Fibroblast of peridontal ligament (primary cell): ENCODE measurements around the gene SUGCT.
A peak's percentile ranks its signal among the peaks of the same experiment; 100 is the strongest.
"Not testable (repeated sequence)": the region's sequence is repeated elsewhere in the genome, so short reads cannot be mapped to it uniquely, and the experiment has no call there.

ENCODE experiments used
- DNase-seq: peaks from one replicate; pipeline ENCODE4 v3.0.0-alpha.2; 2010; ENCODE audit errors: extremely low read depth

The SUGCT gene

DNA sequence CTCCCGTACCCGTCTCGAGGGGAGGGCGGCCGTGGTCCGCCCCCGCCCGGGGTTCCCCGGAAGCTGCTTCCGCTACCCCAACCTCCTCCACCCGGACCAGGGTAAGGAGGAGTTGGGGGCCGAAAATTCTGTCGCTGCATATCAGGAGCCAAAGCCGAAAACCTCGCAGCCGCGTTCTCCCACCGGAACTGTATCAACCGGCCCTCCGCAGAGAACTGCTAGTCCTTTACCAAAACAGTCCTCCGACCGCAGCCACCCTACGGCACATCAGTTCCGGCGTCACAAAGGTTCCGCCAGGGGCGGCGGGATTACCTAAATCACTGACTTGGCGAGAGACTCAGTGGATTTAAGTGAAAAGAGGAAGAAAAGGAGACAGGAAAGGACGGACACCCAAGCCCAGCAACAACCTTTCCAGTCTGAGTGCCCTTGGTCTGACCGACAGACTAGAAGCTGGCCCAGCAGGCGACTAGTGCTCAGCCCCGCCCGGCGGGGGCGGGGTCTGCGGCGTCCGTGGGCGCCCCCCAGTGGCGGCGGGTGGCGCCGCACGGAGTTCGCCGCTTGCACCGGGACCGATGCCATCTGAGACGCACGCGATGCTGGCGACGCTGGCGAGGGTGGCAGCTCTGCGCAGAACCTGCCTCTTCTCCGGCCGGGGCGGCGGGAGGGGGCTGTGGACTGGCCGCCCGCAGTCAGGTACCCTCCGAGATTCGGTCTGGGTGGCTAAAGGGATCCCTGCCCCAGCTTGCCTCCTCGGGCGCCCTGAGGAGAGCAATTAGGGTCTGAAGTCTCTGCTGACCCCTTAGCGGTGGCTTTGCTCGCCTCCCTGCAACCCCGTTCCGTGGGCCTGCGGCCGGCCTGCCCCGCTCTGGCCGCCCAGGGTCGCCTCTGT, at the start of gene SUGCT, which contains the start of gene MPLKIP:
Gene SUGCT, plus strand, starts transcription at position 578 of the 889 bp plus-strand sequence.
Gene MPLKIP, minus strand, starts transcription at position 195 of the 889 bp plus-strand sequence. Its CDS starts 55 bp downstream, at position 140.
- peak; percentile 92 for DNase-seq

DNA sequence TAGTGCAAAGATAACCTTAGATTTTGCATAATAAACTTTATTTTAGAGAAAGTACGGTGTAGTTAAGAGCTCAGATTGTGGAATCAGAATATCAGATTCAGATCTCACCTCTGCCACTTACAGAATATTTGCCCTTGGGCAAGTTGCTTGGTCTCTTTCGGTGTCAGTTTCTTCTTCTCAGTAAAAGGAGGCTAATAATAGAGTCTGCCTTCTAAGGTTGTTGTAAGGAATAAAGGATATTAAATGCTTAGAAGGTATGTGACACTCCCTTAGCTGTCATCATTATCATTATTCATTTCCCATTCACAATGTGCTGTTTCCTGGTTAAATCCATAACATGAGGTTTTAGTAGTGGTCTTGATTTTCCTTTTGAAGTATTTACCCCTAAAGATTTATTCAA, 42.6 kb upstream of the SUGCT start:
- no peak for DNase-seq

DNA sequence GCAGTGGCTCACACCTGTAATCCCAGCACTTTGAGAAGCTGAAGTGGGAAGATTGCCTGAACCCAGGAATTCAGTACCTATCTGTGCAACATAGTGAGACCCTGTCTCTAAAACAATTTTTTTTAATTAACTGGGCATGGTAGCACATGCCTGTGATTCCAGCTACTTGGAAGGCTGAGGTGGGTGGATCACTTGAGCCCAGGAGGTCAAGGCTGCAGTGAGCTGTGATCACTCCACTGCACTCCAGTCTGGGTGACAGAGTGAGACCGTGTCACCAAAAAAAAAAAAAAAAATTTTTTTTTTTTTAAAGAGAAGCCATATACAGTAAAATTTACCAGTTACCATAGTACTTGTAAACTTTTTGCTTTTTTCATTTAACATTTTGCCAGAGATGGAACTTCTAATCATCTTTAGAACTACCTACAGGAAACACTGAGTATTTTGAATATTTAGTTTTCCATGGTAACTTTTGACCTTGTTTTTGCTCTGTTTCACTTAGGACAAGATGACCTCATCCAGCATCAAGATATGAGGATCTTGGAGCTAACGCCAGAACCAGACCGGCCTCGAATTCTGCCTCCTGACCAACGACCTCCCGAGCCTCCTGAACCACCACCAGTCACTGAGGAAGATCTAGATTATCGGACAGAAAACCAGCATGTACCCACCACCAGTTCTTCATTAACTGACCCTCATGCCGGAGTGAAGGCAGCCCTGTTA, 41.0 kb upstream of the SUGCT start:
- DNase-seq, result no peak

DNA sequence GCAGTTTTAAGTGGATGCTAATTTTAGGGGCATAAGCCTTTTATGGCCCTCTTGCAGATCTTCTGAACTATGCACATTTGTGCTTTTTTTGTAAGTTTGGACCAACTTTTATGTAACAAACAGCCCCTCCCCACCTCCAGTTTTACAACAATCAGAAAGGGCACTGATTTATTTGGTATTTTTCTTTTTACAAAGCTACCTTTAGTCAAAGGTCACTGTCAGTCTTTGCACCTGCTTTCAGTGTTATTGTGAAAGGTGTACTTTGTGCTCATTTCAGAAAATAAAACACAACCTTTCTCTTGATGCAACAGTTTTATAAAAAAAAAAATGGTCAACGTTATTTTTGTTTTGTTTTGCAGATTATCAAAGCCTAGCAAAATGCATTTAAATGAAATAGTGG, 39.6 kb upstream of the SUGCT start:
- DNase-seq, result no peak

- no peak for DNase-seq
These were observed 39.0 kb upstream of the SUGCT start for GRCh38 chr7:40095695-40096327.

DNA sequence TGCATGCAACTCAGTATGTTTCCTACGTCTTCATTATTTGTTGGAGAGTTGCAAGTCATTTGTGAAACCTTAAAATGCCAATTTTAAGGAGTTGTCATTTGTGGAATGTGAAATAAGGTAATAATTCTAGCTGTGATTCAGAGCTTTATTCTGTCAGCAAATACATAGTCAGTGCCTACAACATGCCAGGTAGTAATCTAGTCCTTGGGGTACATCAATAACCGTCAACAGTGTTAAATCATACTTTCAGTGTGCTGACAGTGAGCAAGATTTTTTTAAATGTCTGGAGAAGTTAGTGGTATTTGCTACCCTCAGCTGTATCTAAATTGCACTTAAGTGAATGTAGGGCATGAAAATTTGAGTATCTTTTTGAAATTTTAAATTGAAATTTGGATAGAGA, 37.1 kb upstream of the SUGCT start:
- DNase-seq, result no peak

DNA sequence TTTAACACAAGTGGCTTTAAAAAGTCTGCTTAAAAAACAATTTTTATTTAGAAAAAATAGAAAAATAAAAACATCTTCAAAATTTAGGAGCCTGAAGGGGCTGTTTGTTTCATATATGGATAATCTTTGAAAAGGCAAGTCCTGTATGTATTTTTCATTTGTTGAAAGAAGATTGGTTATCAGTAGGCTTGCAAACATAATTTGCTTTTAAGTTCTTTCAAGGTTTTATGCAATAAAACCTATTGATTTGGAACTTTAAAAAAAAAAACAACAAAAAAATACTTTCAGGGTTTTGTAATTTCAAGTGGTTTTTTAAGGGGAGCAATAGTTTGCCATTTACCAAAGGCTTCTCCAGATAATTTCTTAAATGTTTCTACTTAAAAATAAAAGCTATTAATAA, 36.0 kb upstream of the SUGCT start:
- DNase-seq, result no peak

DNA sequence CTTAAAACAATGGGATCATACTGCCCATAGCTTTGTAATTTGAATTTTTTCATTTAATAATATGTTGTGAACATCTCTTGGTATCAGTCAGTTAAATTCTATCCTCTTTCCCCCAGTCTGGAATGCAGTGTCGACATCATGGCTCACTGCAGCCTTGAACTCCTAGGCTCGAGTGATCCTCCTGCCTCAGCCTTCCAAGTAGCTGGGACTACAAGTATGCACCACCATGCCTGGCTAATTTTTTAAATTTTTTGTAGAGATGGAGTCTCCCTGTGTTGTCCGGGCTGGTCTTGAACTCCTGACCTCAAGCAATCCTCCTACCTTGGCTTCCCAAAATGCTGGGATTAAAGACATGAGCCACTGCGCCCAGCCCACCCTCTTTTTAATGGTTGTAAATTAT, 35.0 kb upstream of the SUGCT start:
- DNase-seq, result no peak

GRCh38 chr7:40101201-40101600, 33.6 kb upstream of the SUGCT start:
- no peak for DNase-seq

DNA sequence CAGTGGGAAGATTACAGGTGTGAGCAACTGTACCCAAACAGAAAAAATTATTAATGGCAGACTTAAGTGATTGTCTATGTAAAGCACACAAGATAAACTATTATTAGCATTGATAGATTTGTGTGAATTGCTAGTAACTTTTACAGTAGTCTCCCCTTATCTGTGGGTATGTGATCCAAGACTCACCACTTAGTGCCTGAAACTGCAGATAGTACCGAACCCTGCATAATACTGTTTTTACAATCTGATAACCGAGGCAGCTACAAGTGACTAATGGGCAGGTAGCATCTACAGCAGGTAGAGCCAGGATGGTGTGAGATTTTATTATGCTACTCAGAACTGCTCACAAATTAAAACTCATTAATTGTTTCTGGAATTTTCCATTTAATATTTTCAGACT, 31.9 kb upstream of the SUGCT start:
- no peak for DNase-seq

GRCh38 chr7:40105879-40106473, 28.8 kb upstream of the SUGCT start:
- no peak for DNase-seq

DNA sequence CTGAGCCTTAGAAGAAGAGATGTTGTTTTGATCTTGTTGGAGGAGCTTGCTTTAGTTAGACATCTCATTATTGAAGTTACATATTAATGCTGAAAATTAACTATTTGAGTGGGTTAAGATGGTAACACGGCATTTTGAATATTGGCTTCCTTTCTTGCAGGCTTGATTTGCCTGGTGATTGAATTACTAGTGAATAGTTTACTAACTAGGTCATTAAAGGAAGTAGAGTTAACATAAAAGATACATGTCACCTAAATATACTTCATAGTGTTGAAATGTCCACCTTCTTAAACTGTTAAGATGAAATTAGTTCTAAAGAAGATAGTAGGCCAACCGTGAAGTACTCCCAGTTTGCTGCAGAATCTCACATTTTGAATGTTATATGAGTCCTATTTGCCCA, 18.9 kb upstream of the SUGCT start:
- no peak for DNase-seq

DNA sequence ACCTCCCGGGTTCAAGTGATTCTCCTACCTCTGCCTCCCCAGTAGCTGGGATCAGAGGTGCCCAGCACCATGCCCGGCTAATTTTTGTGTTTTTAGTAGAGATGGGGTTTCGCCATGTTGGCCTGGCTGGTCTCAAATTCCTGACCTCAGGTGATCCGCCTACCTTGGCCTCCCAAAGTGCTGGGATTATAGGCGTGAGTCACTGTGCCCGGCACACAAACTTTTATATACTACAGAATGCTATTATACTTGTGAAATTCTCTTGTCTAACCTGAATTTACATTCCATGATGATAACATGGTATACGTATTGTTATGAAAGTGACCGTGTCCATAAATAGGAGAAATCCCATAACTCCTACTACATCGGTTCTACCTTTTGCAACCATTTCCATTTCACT, 17.6 kb upstream of the SUGCT start:
- not testable (repeated sequence) for DNase-seq

DNA sequence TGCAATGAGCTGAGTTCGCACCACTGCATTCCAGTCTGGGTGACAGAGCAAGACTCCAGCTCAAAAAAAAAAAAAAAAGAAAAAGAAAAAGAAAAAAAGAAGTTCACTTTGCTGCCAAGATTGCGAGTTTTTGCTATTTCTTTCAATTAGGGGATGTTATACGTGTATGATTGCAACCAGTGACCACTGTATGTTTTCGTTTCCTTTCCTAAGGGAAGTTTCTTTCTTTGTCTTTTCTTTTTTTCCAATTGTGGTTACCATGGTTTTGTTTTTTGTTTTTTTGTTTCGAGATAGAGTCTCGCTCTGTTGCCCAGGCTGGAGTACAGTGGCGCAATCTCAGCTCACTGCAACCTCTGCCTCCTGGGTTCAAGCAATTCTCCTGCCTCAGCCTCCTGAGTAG, 16.6 kb upstream of the SUGCT start:
- peak; percentile 5 for DNase-seq

GRCh38 chr7:40120020-40120419, 14.8 kb upstream of the SUGCT start:
- no peak for DNase-seq

DNA sequence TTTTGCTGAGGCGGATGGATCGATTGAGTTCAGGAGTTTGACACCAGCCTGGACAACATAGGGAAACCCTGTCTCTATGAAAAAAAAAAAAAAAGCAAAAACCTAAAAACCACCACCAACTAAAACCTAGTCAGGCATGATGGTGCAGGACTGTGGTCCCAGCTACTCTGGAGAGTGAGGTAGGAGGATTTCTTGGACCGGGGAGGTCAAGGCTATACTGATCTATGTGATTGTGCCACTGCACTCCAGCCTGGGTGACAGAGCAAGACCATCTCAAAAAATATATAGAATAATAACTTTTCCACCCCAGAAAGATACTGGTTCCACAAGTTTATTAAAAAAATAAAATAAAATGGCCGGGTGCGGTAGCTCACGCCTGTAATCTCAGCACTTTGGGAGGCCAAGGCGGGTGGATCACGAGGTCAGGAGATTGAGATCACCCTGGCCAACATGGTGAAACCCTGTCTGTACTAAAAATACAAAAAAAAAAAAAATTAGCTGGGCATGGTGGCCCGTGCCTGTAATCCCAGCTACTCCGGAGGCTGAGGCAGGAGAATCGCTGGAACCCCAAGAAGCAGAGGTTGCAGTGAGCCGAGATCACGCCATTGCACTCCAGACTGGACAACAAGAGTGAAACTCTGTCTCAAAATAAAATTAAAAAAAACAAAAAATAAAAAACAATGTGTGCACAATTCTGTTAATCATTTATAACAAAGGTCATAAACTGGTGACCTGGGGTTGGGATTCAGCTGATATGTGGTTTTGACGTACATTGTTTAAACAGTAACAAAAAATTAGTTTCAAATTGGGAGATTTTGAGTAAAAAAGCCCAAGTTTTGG, 12.5 kb upstream of the SUGCT start:
- not testable (repeated sequence) for DNase-seq

GRCh38 chr7:40122940-40123254, 11.9 kb upstream of the SUGCT start:
- DNase-seq, result no peak

DNA sequence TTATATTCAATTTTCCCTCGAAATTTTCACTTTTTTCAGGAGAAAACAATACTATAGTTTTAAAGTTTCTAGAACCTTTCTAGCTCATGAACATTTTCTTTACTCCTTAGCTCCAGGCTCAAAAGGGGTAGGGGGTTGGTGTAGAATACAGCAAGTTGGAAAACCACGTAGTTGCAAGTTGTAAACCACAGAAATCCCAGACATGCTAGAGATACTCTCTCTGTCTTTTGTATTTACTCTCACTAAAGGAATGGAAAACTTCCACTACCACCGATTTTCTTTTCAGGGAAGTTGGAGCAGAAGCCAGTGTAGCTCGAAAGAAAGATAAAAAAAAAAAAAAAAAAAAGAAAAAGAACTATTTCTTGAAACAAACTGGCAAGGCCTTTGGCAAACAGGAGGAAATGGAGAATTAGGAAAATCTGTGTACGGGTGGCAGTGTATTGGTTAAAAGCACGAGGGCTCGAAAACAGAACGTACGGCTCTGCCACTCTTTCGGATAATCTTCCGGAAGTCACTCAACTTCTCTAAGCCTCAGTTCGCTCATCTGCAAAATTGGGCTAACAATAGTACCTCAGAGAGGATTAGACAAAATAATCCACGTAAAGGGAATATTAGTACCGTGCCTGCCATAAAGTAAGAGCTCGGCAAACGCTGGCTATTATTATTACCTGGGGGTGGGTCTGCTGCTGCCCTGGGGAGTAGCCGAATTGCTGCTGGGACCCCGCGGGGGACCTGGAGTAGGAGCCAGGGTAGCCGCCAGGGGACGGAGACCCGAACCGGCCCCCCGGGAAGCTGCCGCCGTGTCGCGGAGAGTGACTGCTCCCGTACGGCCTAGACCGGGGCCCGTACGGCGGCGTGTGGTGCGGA, 1.0 kb upstream of the SUGCT start:
- DNase-seq, result peak; percentile 29

GRCh38 chr7:40135317-40135610, 459 bp downstream of the SUGCT start:
- DNase-seq, result peak; percentile 44

- no peak for DNase-seq
These were observed 2.8 kb downstream of the SUGCT start for GRCh38 chr7:40137563-40137962.

- DNase-seq, result no peak
These were observed 4.2 kb downstream of the SUGCT start for GRCh38 chr7:40138973-40139372.
